Head of caudate nucleus (tissue), 42 donors: ENCODE data around the gene KIF26B.
A peak's percentile ranks its signal among the peaks of the same experiment; 100 is the strongest.
"Not testable (repeated sequence)": the region's sequence is repeated elsewhere in the genome, so short reads cannot be mapped to it uniquely, and the experiment has no call there.

Experiments
- DNase-seq, 42 donors: peaks; one replicate each; pipeline versions ENCODE4 v3.0.0 to v3.0.0-alpha.2; 2020 to 2021; ENCODE audit warnings: mixed read lengths in 7 of 42
- intact Hi-C: fragments of 100-400 bp; cut with DNase I; formaldehyde crosslinking; loops from one replicate; pipeline ENCODE4 v1.15.0; 2022

KIF26B gene

DNA sequence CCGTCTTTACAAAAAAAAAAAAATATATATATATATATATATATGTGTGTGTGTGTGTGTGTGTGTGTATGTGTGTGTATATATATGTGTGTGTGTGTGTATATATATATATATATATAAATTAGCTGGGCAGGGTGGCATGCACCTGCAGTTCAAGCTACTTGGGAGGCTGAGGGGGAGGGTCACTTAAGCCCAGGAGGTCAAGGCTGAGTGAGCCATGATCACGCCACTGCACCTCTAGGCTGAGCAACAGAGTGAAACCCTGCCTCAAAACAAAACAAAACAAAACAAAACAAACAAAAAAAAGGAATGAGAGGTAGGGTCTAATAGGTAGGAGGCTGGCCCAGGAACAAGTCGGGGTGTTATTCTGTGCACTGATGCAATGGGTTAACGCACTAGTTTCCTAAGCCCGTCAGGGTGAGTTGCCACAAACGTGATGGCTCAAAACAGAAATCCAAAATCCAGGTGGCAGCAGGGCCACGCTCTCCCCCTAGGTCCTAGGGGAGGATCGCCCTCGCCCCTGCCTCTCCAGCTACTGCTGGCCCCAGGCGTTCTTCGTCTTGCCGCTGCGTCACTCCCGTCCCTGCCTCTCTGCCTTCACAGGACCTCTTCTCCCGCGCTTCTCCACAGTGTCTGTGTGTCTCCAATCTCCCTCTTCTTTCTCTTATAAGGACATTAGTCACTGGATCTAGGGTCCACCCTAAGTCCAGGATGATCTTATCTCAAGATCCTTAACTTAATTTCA is 24.3 kb upstream of the KIF26B start:
- DNase-seq, intact Hi-C loops: not testable (repeated sequence)

DNA sequence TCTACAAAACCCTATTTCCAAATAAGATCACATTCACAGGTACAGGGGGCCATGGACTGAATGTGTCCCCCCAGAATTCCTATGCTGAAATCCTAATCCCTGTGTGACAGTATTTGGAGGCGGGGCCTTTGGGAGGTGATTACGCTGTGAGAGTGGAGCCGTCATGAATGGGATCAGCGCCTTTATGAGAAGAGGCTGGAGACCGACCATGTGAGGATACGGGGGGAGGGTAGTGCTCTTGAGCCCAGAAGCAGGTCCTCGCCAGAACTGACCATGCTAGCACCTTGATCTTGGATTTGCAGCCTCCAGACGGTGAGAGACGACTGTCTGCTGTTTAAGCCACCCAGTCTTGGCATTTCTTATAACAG is 23.8 kb upstream of the KIF26B start:
- no peak for DNase-seq
- intact Hi-C loops = no loop called here

- intact Hi-C loops = no loop called here
- no peak for DNase-seq
Measured at GRCh38 chr1:245132771-245133170, 22.0 kb upstream of the KIF26B start.

GRCh38 chr1:245133995-245134715 is 20.6 kb upstream of the KIF26B start:
- no peak for DNase-seq
- intact Hi-C loops = no loop called here

- peak in 2 of 42 donors; percentile 30 for DNase-seq
- intact Hi-C loops = no loop called here
Measured at GRCh38 chr1:245142171-245142798, 12.5 kb upstream of the KIF26B start.

GRCh38 chr1:245142976-245143375 is 11.8 kb upstream of the KIF26B start:
- intact Hi-C loops = no loop called here
- DNase-seq = peak in 2 of 42 donors; percentile 11 to 12

- intact Hi-C loops = no loop called here
- DNase-seq = peak in 2 of 42 donors; percentile 4 to 25
Measured at GRCh38 chr1:245143849-245144248, 10.9 kb upstream of the KIF26B start.

DNA sequence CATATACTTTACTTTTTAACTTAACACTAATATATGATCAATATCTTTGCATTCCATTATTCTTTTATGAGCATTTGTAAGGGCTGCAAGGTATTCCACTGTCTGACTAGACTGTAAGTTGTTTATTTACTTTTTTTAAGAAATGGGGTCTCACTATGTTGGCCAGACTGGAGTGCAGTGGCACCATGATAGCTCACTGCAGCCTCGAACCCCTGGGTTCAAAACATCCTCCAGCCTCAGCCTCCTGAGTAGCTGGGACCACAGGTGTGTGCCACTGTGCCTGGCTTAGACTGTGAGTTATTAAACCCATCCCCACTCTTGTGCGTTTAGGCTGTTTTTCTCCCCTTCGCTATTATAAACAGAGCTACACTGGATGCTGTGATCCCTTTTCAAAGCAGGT is 6.7 kb upstream of the KIF26B start:
- DNase-seq = no peak
- intact Hi-C loops = no loop called here

DNA sequence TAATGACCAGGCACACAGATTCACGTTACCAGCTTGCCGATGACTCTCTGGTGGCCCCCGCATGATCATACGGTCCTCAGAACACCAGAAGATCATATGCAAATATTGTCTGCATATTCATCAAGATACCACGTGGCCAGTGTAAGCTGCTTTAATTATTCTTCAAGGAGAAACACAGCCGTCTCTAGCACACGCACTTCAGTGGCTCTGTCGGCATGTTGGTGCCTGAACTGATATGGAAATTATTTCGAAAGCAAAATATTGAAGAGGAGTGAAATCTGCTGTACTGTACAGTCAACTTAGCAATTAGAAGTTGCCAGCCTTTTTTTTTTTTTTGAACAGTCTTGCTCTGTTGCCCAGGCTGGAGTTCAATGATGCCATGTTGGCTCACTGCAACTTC is 5.9 kb upstream of the KIF26B start:
- intact Hi-C loops = no loop called here

DNA sequence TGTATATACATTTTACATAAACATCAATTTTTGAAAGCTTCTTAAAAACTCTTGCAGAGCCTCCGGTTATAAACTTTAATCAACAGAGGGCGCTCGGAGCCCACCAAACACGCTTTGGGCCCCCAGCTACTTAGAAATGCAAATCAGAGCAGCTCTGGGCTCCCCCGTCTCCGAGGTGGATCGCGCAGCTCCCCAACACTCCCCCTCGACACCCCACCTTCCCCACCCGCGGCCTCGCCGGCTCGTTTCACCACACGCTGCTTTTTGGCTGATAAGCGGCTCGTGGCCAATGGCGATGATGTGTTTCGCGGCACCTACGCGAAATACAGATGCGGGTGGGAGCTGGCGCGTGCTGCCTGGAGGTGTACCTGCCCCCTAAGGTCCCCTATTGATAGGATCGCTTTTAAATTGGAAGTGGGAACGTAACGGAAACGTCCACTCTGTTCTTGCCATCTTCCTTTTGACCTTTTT is 1.7 kb upstream of the KIF26B start:
- intact Hi-C loops = loop anchor here (5.0 to 10.0 kb wide), 2 partner anchors 232 to 849 kb away; no protein-coding TSS in a partner anchor

More for the DNA sequence above, 5.9 kb upstream of the KIF26B start:
- DNase-seq = no peak

DNA sequence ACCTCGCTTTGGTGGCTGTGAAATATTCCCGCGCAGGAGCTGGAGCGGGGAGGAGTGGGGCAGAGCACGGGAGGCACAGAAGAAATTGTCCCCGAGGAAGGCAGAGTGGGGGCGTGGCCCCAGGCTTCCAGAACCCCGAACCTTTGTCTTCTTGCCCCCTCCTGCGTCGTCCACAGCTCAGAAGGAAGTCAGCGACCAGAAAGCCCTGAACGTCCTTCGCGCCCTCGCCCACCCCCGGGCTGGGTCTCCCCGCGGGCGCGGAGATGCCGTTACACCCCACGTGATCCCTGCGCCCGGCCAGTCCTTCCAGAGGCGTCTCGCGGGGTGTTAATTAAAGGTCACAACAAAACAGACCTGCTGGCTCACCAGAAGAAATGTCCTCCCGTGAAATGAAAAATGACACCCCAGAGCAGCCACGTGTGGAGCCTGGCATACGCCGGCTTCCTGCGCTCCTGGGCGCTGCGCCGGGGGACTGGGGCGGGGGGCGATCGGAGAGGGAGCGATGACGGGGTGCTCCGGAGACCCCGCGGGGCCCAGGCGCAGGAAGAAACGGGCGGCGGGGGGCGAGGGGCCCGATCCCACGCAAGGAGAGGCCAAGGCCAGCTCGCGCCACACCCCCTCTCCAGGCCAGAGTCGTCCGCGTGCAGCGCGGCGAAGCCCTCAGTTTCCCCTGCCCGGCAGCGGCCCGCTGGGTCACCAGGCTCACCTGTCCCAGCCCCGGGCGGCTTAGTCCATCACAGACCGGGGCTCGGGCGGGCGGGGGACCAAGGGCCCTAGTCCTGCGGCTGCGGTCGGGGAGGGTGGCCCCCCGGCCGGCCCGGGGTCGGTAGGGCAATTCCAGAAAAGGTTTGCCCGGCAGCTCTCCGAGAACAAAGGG is 995 bp upstream of the KIF26B start:
- intact Hi-C loops = loop anchor here (5.0 to 10.0 kb wide), 2 partner anchors 231 to 849 kb away; no protein-coding TSS in a partner anchor
- peak in 21 of 42 donors; percentile 7 to 49 (median 22) for DNase-seq

More for the DNA sequence above, 1.7 kb upstream of the KIF26B start:
- DNase-seq = peak; percentile 50 to 90 (median 74)

DNA sequence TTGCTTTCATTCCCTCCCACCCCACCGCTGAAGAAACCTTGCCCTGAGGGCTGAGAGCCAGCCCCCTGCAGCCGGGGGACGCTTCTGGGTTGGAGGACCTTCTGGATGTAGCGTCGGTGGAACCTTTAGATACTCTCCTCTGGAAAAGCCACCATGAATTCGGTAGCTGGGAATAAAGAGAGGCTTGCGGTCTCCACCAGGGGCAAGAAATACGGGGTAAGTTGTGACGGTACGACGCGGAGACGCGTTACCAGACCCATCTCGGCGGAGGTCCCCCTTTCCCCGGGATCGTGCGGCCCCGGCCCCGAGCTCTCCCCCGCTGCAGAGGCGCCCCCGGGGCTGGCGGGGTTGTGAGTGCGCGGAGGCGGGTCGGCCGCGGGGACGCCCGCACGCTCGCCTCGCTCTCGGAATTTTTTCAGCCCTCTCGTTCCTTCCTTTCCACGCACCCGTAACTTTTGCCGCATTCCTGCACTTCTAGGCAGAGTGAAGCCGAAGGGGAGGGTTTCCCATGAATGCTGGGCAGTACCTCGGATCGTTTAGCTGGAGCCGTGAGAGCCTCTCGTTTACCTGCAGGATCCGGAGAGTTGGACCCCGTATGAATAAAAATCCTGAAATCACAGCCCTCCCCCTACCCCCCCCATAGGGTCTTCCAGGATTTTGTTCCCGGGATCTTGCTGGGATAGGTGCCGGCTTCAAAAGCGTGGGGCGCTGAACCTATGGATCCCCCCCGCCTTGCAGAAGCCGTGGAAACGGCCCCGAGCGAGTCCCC is 671 bp downstream of the KIF26B start:
- peak in 13 of 42 donors; percentile 6 to 45 (median 16) for DNase-seq
- intact Hi-C loops = loop anchor here (10.0 kb wide), 1 partner anchor 229 kb away; no protein-coding TSS in a partner anchor

- DNase-seq = peak; percentile 44 to 94 (median 83)
- intact Hi-C loops = loop anchor here (10.0 kb wide), 1 partner anchor 229 kb away; no protein-coding TSS in a partner anchor
Measured at GRCh38 chr1:245156041-245156735, 1.4 kb downstream of the KIF26B start.

GRCh38 chr1:245156736-245157505 is 2.1 kb downstream of the KIF26B start:
- DNase-seq = peak in 29 of 42 donors; percentile 5 to 58 (median 32)
- intact Hi-C loops = loop anchor here (10.0 kb wide), 1 partner anchor 228 kb away; no protein-coding TSS in a partner anchor

GRCh38 chr1:245158913-245159312 is 4.1 kb downstream of the KIF26B start:
- intact Hi-C loops = loop anchor here (10.0 kb wide), 1 partner anchor 226 kb away; no protein-coding TSS in a partner anchor
- DNase-seq = no peak

DNA sequence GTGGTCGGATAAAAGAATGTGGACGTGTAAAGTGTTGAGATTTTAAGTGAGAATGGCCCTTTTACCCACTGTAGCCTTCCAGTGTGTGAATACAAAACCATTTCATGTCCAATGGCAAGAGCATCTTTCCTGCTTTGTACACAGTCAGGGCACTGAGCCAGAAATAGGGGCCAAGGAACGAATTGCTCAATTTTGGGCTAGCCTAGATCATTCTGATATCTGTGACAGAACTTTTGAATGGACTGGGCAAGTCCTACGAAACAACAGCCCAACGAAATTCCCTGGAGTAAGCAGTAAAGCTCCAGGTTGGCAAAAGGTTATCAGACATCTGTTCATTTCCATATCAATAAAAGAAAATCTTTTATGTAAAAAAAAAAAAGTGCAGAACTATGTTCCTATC is 5.5 kb downstream of the KIF26B start:
- no peak for DNase-seq

More for the DNA sequence above, 5.5 kb downstream of the KIF26B start:
- intact Hi-C loops = no loop called here
